RWPE1 (cell line): Measurements from ENCODE around the gene BCKDK.
A peak's percentile ranks its signal among the peaks of the same experiment; 100 is the strongest.

Experiments used
- CTCF ChIA-PET: fragments of 350-600 bp; sonication (Branson Sonifier 250); formaldehyde crosslinking; extraction: SDS; loops from one replicate; lab custom pipeline; 2021; lab: Yijun Ruan, JAX
- POLR2A ChIA-PET: fragments of 400-600 bp; formaldehyde crosslinking; extraction: SDS; loops from one replicate; lab custom pipeline; 2020; ENCODE audit warnings: antibody characterized with exemption; ENCODE audit not compliant: low non-redundant PET; lab: Yijun Ruan, JAX
- DNase-seq: peaks from one replicate; pipeline ENCODE4 v3.0.0; 2012; ENCODE audit warnings: low spot score
- H3K27ac ChIP-seq: fragments of 450-650 bp; 2 replicates; pipeline ENCODE4 v1.5.1; 2017
- CTCF ChIP-seq: fragments of 450-650 bp; conservative IDR thresholded peaks from 2 replicates; pipeline ENCODE4 v1.5.1; 2017; ENCODE audit warnings: low read depth, mild to moderate bottlenecking

The BCKDK gene

GRCh38 chr16:31105677-31106213 is 2.4 kb upstream of the BCKDK start:
- TF ChIP-seq CTCF, result peak; percentile 91
- ChIA-PET POLR2A (no interaction called here), CTCF (no interaction called here)
- DNase-seq, result no peak
- H3K27ac ChIP-seq, result peak overlapping the region; percentile 92

- CTCF ChIA-PET, result interaction anchor here (0.6 kb wide), 1 partner anchor 11 kb away, joined by 5 read pairs; no protein-coding TSS in a partner anchor
- peak overlapping the region; percentile 92 for H3K27ac ChIP-seq
- POLR2A ChIA-PET, result no interaction called here
- DNase-seq, result no peak
- TF ChIP-seq CTCF, result no peak
Observed at GRCh38 chr16:31106509-31107464, 1.4 kb upstream of the BCKDK start.

GRCh38 chr16:31107465-31107867 is 720 bp upstream of the BCKDK start:
- ChIA-PET CTCF (no interaction called here), POLR2A (no interaction called here)
- no peak for TF ChIP-seq CTCF
- peak overlapping the region; percentile 92 for H3K27ac ChIP-seq
- no peak for DNase-seq

- CTCF ChIA-PET, result no interaction called here
- DNase-seq, result no peak
- H3K27ac ChIP-seq, result peak overlapping the region; percentile 92
- no peak for TF ChIP-seq CTCF
- POLR2A ChIA-PET, result no interaction called here
Observed at GRCh38 chr16:31108794-31109558, 790 bp downstream of the BCKDK start.

GRCh38 chr16:31109622-31110021 is 1.4 kb downstream of the BCKDK start:
- ChIA-PET CTCF (no interaction called here), POLR2A (no interaction called here)
- no peak for DNase-seq
- peak overlapping the region; percentile 92 for H3K27ac ChIP-seq
- no peak for TF ChIP-seq CTCF
